ENCODE measurements around the gene ANKS1A.
A peak's percentile ranks its signal among the peaks of the same experiment; 100 is the strongest.

Gene ANKS1A

GRCh38 chr6:35021004-35021403 is 131.9 kb downstream of the ANKS1A start:
- TF ChIP-seq CTCF (conservative IDR thresholded peaks at IDR 0.05; ENCODE audit: control insufficient read depth, insufficient read depth, low read depth, low read length) = no peak
- no peak overlapping the region for H3K4me3 ChIP-seq (ENCODE audit: control insufficient read depth, low read depth, low read length)
- DNase-seq (ENCODE audit: low read depth) = no peak

GRCh38 chr6:35023091-35024000 is 134.3 kb downstream of the ANKS1A start:
- H3K4me3 ChIP-seq (ENCODE audit: control insufficient read depth, low read depth, low read length) = no peak overlapping the region
- no peak for DNase-seq (ENCODE audit: low read depth)
- no peak for TF ChIP-seq CTCF (conservative IDR thresholded peaks at IDR 0.05; ENCODE audit: control insufficient read depth, insufficient read depth, low read depth, low read length)

GRCh38 chr6:35024551-35025054 is 135.5 kb downstream of the ANKS1A start:
- TF ChIP-seq CTCF (conservative IDR thresholded peaks at IDR 0.05; ENCODE audit: control insufficient read depth, insufficient read depth, low read depth, low read length) = no peak
- DNase-seq (ENCODE audit: low read depth) = peak; percentile 40
- no peak overlapping the region for H3K4me3 ChIP-seq (ENCODE audit: control insufficient read depth, low read depth, low read length)

- TF ChIP-seq CTCF (conservative IDR thresholded peaks at IDR 0.05; ENCODE audit: control insufficient read depth, insufficient read depth, low read depth, low read length) = peak; percentile 29
- peak; percentile 7 for DNase-seq (ENCODE audit: low read depth)
- no peak overlapping the region for H3K4me3 ChIP-seq (ENCODE audit: control insufficient read depth, low read depth, low read length)
Observed at GRCh38 chr6:35025232-35026188, 136.5 kb downstream of the ANKS1A start.

- no peak for TF ChIP-seq CTCF (conservative IDR thresholded peaks at IDR 0.05; ENCODE audit: control insufficient read depth, insufficient read depth, low read depth, low read length)
- peak; percentile 47 for DNase-seq (ENCODE audit: low read depth)
- H3K4me3 ChIP-seq (ENCODE audit: control insufficient read depth, low read depth, low read length) = no peak overlapping the region
Observed at GRCh38 chr6:35026434-35027222, 137.6 kb downstream of the ANKS1A start.

GRCh38 chr6:35027807-35028206 is 138.8 kb downstream of the ANKS1A start:
- TF ChIP-seq CTCF (conservative IDR thresholded peaks at IDR 0.05; ENCODE audit: control insufficient read depth, insufficient read depth, low read depth, low read length) = no peak
- no peak overlapping the region for H3K4me3 ChIP-seq (ENCODE audit: control insufficient read depth, low read depth, low read length)
- DNase-seq (ENCODE audit: low read depth) = no peak

Data from fibroblast of mammary gland (primary cell).